ENCODE data around the gene SNX4.

- TF ChIP-seq CTCF (IDR thresholded peaks at IDR 0.05): no peak
- no peak for TF ChIP-seq EP300 (IDR thresholded peaks at IDR 0.05)
Observed at GRCh38 chr3:125480656-125481374, 39.2 kb downstream of the SNX4 start.
